ENCODE measurements around the gene ANKRD12.

Gene ANKRD12

GRCh38 chr18:9297007-9297393, 160.4 kb downstream of the ANKRD12 start:
- Histone ChIP-seq H3K4me1 (ENCODE audit: control insufficient read depth, low read length) (no peaks in the 10 kb centered on the region), H3K27ac (ENCODE audit: low read depth, low read length) (no peak overlapping the region), H4K20me1 (ENCODE audit: control insufficient read depth, insufficient read depth, low read depth, low read length) (no peaks in the 10 kb centered on the region), H3F3A (ENCODE audit: control insufficient read depth, insufficient read depth) (no peaks in the 10 kb centered on the region), H3K4me2 (ENCODE audit: low read length) (no peak overlapping the region), H3K4me3 (ENCODE audit: low read length) (no peak overlapping the region), H3K9me2 (replicated peaks; ENCODE audit: control insufficient read depth, low read length) (no peaks in the 10 kb centered on the region), H3K27me3 (ENCODE audit: control insufficient read depth, low read length) (no peaks in the 10 kb centered on the region), H3K79me2 (ENCODE audit: control insufficient read depth, low read length) (no peaks in the 10 kb centered on the region), H3K36me3 (ENCODE audit: control insufficient read depth, low read length) (no peaks in the 10 kb centered on the region), H3K9me3 (ENCODE audit: control insufficient read depth, insufficient read depth, low read length) (peaks cover 5% of the 10 kb centered on the region; the same call in 1 of the 2 replicates)
- TF ChIP-seq, protein P1, sequence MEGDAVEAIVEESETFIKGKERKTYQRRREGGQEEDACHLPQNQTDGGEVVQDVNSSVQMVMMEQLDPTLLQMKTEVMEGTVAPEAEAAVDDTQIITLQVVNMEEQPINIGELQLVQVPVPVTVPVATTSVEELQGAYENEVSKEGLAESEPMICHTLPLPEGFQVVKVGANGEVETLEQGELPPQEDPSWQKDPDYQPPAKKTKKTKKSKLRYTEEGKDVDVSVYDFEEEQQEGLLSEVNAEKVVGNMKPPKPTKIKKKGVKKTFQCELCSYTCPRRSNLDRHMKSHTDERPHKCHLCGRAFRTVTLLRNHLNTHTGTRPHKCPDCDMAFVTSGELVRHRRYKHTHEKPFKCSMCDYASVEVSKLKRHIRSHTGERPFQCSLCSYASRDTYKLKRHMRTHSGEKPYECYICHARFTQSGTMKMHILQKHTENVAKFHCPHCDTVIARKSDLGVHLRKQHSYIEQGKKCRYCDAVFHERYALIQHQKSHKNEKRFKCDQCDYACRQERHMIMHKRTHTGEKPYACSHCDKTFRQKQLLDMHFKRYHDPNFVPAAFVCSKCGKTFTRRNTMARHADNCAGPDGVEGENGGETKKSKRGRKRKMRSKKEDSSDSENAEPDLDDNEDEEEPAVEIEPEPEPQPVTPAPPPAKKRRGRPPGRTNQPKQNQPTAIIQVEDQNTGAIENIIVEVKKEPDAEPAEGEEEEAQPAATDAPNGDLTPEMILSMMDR (IDR thresholded peaks at IDR 0.05; ENCODE audit: low read depth, low read length, poor library complexity, severe bottlenecking), result no peak
- TF ChIP-seq EZH2phosphoT487 (IDR thresholded peaks at IDR 0.05; ENCODE audit: borderline replicate concordance, low read length), result no peak

DNA sequence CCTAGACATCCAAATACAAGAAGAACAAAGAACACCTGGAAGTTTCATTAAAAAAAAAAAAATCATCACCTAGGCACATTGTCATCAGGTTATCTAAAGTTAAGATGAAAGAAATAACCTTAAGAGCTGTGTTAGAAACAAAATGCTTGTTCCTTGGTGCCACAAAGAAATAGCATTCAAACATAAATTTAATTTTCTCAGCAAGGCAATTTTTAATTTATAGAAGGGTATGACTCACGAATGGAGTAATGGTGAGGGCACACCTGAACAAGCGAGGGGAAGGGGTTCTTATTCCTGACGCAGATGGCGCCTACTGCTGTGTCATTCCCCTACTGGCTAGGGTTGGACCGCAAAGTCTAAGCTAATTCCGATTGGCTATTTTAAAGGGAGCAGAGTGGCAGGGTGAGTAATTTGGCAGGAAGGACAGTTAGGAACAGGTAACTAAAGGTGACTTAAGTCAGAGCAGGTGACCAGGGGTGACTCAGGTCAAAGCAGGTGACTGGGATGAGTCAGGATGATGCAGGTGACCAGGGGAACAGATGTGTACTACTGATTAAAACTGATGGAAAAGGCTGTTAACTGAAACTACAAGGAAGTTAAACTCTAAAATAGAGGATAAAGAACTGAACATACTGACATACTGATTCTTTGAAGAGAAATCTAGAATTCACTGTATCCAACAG, 167.9 kb downstream of the ANKRD12 start:
- H3F3A ChIP-seq (ENCODE audit: control insufficient read depth, insufficient read depth), result no peaks in the 10 kb centered on the region
- H3K4me3 ChIP-seq (ENCODE audit: low read length), result no peak overlapping the region
- H3K27me3 ChIP-seq (ENCODE audit: control insufficient read depth, low read length), result no peaks in the 10 kb centered on the region
- H3K4me1 ChIP-seq (ENCODE audit: control insufficient read depth, low read length), result no peaks in the 10 kb centered on the region
- H3K4me2 ChIP-seq (ENCODE audit: low read length), result no peak overlapping the region
- peaks cover 6% of the 10 kb centered on the region for H3K9me3 ChIP-seq (ENCODE audit: control insufficient read depth, insufficient read depth, low read length)
- H3K79me2 ChIP-seq (ENCODE audit: control insufficient read depth, low read length), result no peaks in the 10 kb centered on the region
- no peaks in the 10 kb centered on the region for H3K36me3 ChIP-seq (ENCODE audit: control insufficient read depth, low read length)
- no peak for TF ChIP-seq EZH2phosphoT487 (IDR thresholded peaks at IDR 0.05; ENCODE audit: borderline replicate concordance, low read length)
- TF ChIP-seq, protein P1 (IDR thresholded peaks at IDR 0.05; ENCODE audit: low read depth, low read length, poor library complexity, severe bottlenecking), result no peak
- H3K9me2 ChIP-seq (replicated peaks; ENCODE audit: control insufficient read depth, low read length), result no peaks in the 10 kb centered on the region
- H3K27ac ChIP-seq (ENCODE audit: low read depth, low read length), result no peak overlapping the region
- H4K20me1 ChIP-seq (ENCODE audit: control insufficient read depth, insufficient read depth, low read depth, low read length), result no peaks in the 10 kb centered on the region

DNA sequence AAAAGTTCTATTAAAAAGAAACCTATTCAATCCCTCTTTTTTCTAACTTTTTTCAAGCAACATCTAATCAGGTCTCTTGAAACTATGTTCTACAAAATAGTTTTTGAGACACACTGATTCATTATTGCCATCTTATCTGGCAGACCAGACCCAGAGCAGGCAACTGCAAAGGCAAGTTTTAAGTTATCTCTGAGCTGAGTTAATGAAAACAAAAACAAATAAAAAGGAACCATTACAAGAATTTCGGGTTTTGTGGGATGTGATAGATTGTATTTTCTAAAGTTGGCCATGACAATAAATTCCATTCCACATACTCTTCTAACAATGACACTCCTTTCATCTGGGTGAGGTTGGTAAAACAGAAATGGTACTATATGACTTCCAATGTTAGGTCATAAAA, 182.8 kb downstream of the ANKRD12 start:
- H3K4me3 ChIP-seq (ENCODE audit: low read length), result no peak overlapping the region
- H3K9me3 ChIP-seq (ENCODE audit: control insufficient read depth, insufficient read depth, low read length), result no peaks in the 10 kb centered on the region
- no peaks in the 10 kb centered on the region for H3K36me3 ChIP-seq (ENCODE audit: control insufficient read depth, low read length)
- no peak overlapping the region for H3K4me2 ChIP-seq (ENCODE audit: low read length)
- H3K9me2 ChIP-seq (replicated peaks; ENCODE audit: control insufficient read depth, low read length), result no peaks in the 10 kb centered on the region
- no peaks in the 10 kb centered on the region for H3F3A ChIP-seq (ENCODE audit: control insufficient read depth, insufficient read depth)
- H3K27ac ChIP-seq (ENCODE audit: low read depth, low read length), result no peak overlapping the region
- no peaks in the 10 kb centered on the region for H3K79me2 ChIP-seq (ENCODE audit: control insufficient read depth, low read length)
- 0 out of 2 replicates have a peak, but pooled peaks cover 3% of the 10 kb centered on the region for H3K27me3 ChIP-seq (ENCODE audit: control insufficient read depth, low read length)
- TF ChIP-seq, protein P1 (IDR thresholded peaks at IDR 0.05; ENCODE audit: low read depth, low read length, poor library complexity, severe bottlenecking), result no peak
- TF ChIP-seq EZH2phosphoT487 (IDR thresholded peaks at IDR 0.05; ENCODE audit: borderline replicate concordance, low read length), result no peak
- no peaks in the 10 kb centered on the region for H3K4me1 ChIP-seq (ENCODE audit: control insufficient read depth, low read length)
- H4K20me1 ChIP-seq (ENCODE audit: control insufficient read depth, insufficient read depth, low read depth, low read length), result no peaks in the 10 kb centered on the region

Data from DOHH2 (cell line).